GM12878 (cell line): ENCODE results near the gene RERE. TPM values are rescaled to one million over a fixed set of nuclear protein-coding genes. Genes with fewer than 3 reads are reported as not detected.

ENCODE experiments used
- ATAC-seq: fragments of 200-7000 bp; cut with Tn5 transposase; 3 replicates; pipeline ENCODE4 v1.9.1; 2020; ENCODE audit warnings: mild to moderate bottlenecking, moderate library complexity
- BruUV-seq: library from RNA; stranded (reverse); fragments of 400-500 nt; replicated peaks from 2 replicates; lab custom pipeline; 2021; lab: Mats Ljungman, UMichigan
- CTCF ChIA-PET: fragments of 300-600 bp; sonication (Branson Sonifier 250); formaldehyde crosslinking; extraction: SDS; loops from one replicate; lab custom pipeline; 2021; ENCODE audit warnings: inconsistent platforms; lab: Yijun Ruan, JAX
- POLR2A ChIA-PET: fragments of 350-600 bp; formaldehyde crosslinking; extraction: SDS; loops from one replicate; lab custom pipeline; 2021; ENCODE audit warnings: inconsistent platforms; lab: Charles Lee
- RAD21 ChIA-PET: fragments of 300-600 bp; sonication (Branson Sonifier 250); formaldehyde crosslinking; loops from one replicate; lab custom pipeline; 2023; ENCODE audit warnings: antibody characterized with exemption; ENCODE audit not compliant: unreplicated experiment; lab: Charles Lee
- SMC1A ChIA-PET: fragments of 300-600 bp; sonication (Branson Sonifier 250); formaldehyde crosslinking; loops from one replicate; lab custom pipeline; 2023; ENCODE audit not compliant: unreplicated experiment, uncharacterized antibody; lab: Charles Lee
- DNase-seq: peaks from one replicate; pipeline ENCODE4 v3.0.0-alpha.2; 2011; ENCODE audit warnings: low read depth, low spot score
- FAIRE-seq: peaks from 3 replicates; lab custom pipeline; 2011; peaks lifted over from hg19 to GRCh38; lab: Jason Lieb, UNC
- H2AFZ ChIP-seq: 2 replicates; pipeline ENCODE4 v1.6.0; 2011; ENCODE audit warnings: low read depth, low read length, control low read depth; ENCODE audit not compliant: control insufficient read depth
- H3K27ac ChIP-seq: 2 replicates; pipeline ENCODE4 v1.5.1; 2011; ENCODE audit warnings: control low read depth; ENCODE audit not compliant: control insufficient read depth, insufficient read depth
- H3K27me3 ChIP-seq, 2 experiments: replicated peaks in 1 of 2; 2 replicates each; pipeline versions ENCODE4 v1.6.0 to v1.6.1; 2011; ENCODE audit warnings: low read length in 1 of 2; ENCODE audit not compliant: control insufficient read depth in 2 of 2, insufficient read depth in 2 of 2
- H3K36me3 ChIP-seq, 2 experiments: 2 replicates each; pipeline ENCODE4 v1.5.1; 2011; ENCODE audit warnings: low read length in 1 of 2; ENCODE audit not compliant: control insufficient read depth in 2 of 2, insufficient read depth in 2 of 2
- H3K4me1 ChIP-seq: 2 replicates; pipeline ENCODE4 v1.6.1; 2011; ENCODE audit warnings: mild to moderate bottlenecking, low read length, moderate library complexity, mixed read lengths; ENCODE audit not compliant: control insufficient read depth, insufficient read depth
- H3K4me2 ChIP-seq: 2 replicates; pipeline ENCODE4 v1.6.0; 2011; ENCODE audit warnings: control low read depth; ENCODE audit not compliant: control insufficient read depth, insufficient read depth
- H3K4me3 ChIP-seq: fragments of 200-600 bp; sonication (generic); 2 replicates; pipeline ENCODE4 v1.5.1; 2016
- H3K79me2 ChIP-seq: 2 replicates; pipeline ENCODE4 v1.6.0; 2011; ENCODE audit warnings: low read length; ENCODE audit not compliant: control insufficient read depth, insufficient read depth
- H3K9ac ChIP-seq: 2 replicates; pipeline ENCODE4 v1.8.0; 2011; ENCODE audit warnings: low read length, control low read depth, mixed read lengths; ENCODE audit not compliant: control insufficient read depth, insufficient read depth
- H3K9me3 ChIP-seq: replicated peaks from 3 replicates; pipeline ENCODE4 v1.5.1; 2011; ENCODE audit warnings: mild to moderate bottlenecking, low read length; ENCODE audit not compliant: control insufficient read depth, insufficient read depth
- H4K20me1 ChIP-seq: 2 replicates; pipeline ENCODE4 v1.6.0; 2011; ENCODE audit not compliant: control insufficient read depth, insufficient read depth
- CBX5 ChIP-seq: sonication (generic); IDR thresholded peaks from 2 replicates; pipeline ENCODE4 v1.6.1; 2016; ENCODE audit warnings: low read depth, moderate library complexity, mild to moderate bottlenecking, inconsistent platforms
- ESRRA ChIP-seq: IDR thresholded peaks from 2 replicates; pipeline ENCODE4 v1.6.1; 2012; ENCODE audit warnings: mild to moderate bottlenecking, low read length, improper control_type of control experiment
- ETV6 ChIP-seq, 2 experiments: fragments of 450-650 bp in 1 of 2; IDR thresholded peaks in 1 of 2; conservative IDR thresholded peaks in 1 of 2; 2 replicates each; pipeline ENCODE4 v1.6.1; 2014; ENCODE audit warnings: antibody characterized with exemption in 1 of 2, borderline replicate concordance in 1 of 2, low read depth in 1 of 2, mild to moderate bottlenecking in 1 of 2, moderate library complexity in 1 of 2
- EZH2 ChIP-seq: IDR thresholded peaks from 2 replicates; pipeline ENCODE4 v1.6.1; 2012; ENCODE audit warnings: low read depth, mild to moderate bottlenecking, control low read depth, inconsistent platforms, low read length, borderline replicate concordance; ENCODE audit not compliant: control insufficient read depth
- JUND ChIP-seq: IDR thresholded peaks from 2 replicates; pipeline ENCODE4 v1.6.1; 2012; ENCODE audit warnings: low read depth, mild to moderate bottlenecking, low read length, improper control_type of control experiment, moderate library complexity
- NFXL1 ChIP-seq: fragments of 450-650 bp; IDR thresholded peaks from 2 replicates; pipeline ENCODE4 v1.6.1; 2017; ENCODE audit warnings: antibody characterized with exemption, mild to moderate bottlenecking, borderline replicate concordance
- SKIL ChIP-seq: fragments of 450-650 bp; IDR thresholded peaks from 2 replicates; pipeline ENCODE4 v1.6.1; 2017; ENCODE audit warnings: mild to moderate bottlenecking, low read depth, inconsistent platforms; ENCODE audit not compliant: poor library complexity, severe bottlenecking
- SRF ChIP-seq, 2 experiments: IDR thresholded peaks; 2 replicates each; pipeline ENCODE4 v1.6.1; 2011; ENCODE audit warnings: low read depth in 2 of 2, low read length in 2 of 2, mild to moderate bottlenecking in 1 of 2, moderate library complexity in 1 of 2
- TBL1XR1 ChIP-seq: IDR thresholded peaks from 2 replicates; pipeline ENCODE4 v1.6.1; 2012; ENCODE audit warnings: low read depth, low read length, improper control_type of control experiment
- ZSCAN29 ChIP-seq: fragments of 450-650 bp; IDR thresholded peaks from 2 replicates; pipeline ENCODE4 v1.6.1; 2017; ENCODE audit warnings: mild to moderate bottlenecking, moderate library complexity
- WGBS: methylation state at CpG from one replicate; pipeline ENCODE4 v1.1.6; 2016; ENCODE audit warnings: low lambda C conversion rate; ENCODE audit not compliant: insufficient replicate concordance, insufficient coverage; ENCODE audit errors: missing lambda C conversion rate; 5-methylcytosine and 5-hydroxymethylcytosine counted together
- in situ Hi-C: fragments of 300-500 bp; cut with MboI; formaldehyde crosslinking; loops from 9 replicates; pipeline ENCODE4 v1.14.3; 2018; ENCODE audit warnings: mixed read lengths
- intact Hi-C: fragments of 100-400 bp; cut with micrococcal nuclease; formaldehyde crosslinking; loops from one replicate; pipeline ENCODE4 v1.14.2; 2022; ENCODE audit not compliant: unreplicated experiment
- polyA plus RNA-seq, 11 experiments: library from polyadenylated mRNA; depleted of rRNA in 4 of 11; unstranded in 6 of 11; stranded (reverse) in 5 of 11; fragments of >200 nt; fragmentation: Nextera tagmentation in 4 of 11; fragmentation: Illumina TruSeq in 1 of 11; extraction: Ambion mirVana in 4 of 11; extraction: Trizol in 1 of 11; gene quantifications; 1 replicate in 1 of 11; 2 replicates in 10 of 11; pipeline versions ENCODE4 v1.2.1 to v1.2.3, GENCODE V29; 2011 to 2016; ENCODE audit warnings: inconsistent platforms in 2 of 11, missing spikeins in 2 of 11, low read depth in 1 of 11
- total RNA-seq, 4 experiments: library from RNA; depleted of rRNA in 3 of 4; stranded (reverse); fragments of >200 nt in 3 of 4; fragmentation: Illumina TruSeq in 1 of 4; extraction: Trizol in 1 of 4; gene quantifications; 2 replicates each; pipeline versions ENCODE4 v1.2.1 to v1.2.3, GENCODE V29; 2013 to 2021
- TF ChIP-seq, protein P1 (sequence below): fragments of 450-650 bp; IDR thresholded peaks from 2 replicates; pipeline ENCODE4 v1.6.1; 2016; ENCODE audit warnings: mild to moderate bottlenecking
- TF ChIP-seq, protein P2 (sequence below), 3 experiments: IDR thresholded peaks in 2 of 3; conservative IDR thresholded peaks in 1 of 3; 2 replicates each; pipeline ENCODE4 v1.5.1; 2011; ENCODE audit warnings: low read depth in 3 of 3, low read length in 3 of 3, mild to moderate bottlenecking in 3 of 3, control low read depth in 2 of 3, moderate library complexity in 2 of 3, inconsistent platforms in 1 of 3, mixed read lengths in 1 of 3; ENCODE audit not compliant: control insufficient read depth in 2 of 3, insufficient read depth in 1 of 3; ENCODE audit errors: extremely low read depth in 1 of 3

The RERE gene
- total and polyA plus RNA-seq, 10 of the 15 experiments (the other 5 are each of a cell fraction or from before 2014, with no cell fraction given): 5.2 to 60.5 (median 20.2) TPM

DNA sequence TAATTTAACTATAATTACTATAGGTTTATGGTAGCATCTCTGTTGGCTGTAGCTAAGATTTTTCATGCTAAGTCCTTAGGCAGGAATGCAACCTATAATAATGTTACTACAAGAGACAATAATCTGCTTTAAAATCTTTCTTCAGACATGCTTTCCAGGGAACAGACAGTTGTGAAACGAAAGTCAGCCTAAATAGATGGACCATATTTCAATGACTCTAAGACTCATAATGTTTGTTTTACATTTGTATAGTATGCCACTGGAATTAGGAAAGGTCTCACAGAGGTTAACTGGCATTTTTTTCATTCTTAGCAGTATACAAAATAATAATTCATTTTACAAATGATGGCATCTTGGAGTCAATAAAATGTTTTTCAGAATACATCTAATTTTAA lies 8.1 kb downstream of the RERE start:
- Histone ChIP-seq H2AFZ (no peak overlapping the region), H3K9ac (no peak overlapping the region), H3K79me2 (peaks cover 42% of the 10 kb centered on the region), H4K20me1 (no peaks in the 10 kb centered on the region), H3K36me3 (no peaks in the 10 kb centered on the region), H3K27me3 (no peaks in the 10 kb centered on the region), H3K9me3 (no peaks in the 10 kb centered on the region), H3K4me1 (no peaks in the 10 kb centered on the region), H3K4me2 (no peak overlapping the region), H3K27ac (no peak overlapping the region), H3K4me3 (no peak overlapping the region)
- ATAC-seq (no peak), FAIRE-seq (no peak), DNase-seq (no peak)
- CTCF ChIA-PET: interaction anchor here (1.0 kb wide), 1 partner anchor 10 kb away, joined by 3 read pairs; no protein-coding TSS in a partner anchor
- RAD21 ChIA-PET: no interaction called here
- TF ChIP-seq TBL1XR1 (no peak), NFXL1 (no peak), CBX5 (no peak), ZSCAN29 (no peak), SKIL (no peak), ETV6 (conservative IDR thresholded peaks at IDR 0.05 in 1 of 2, IDR thresholded peaks at IDR 0.05 in 1 of 2; ENCODE audit: borderline replicate concordance in 1 of 2, low read depth in 1 of 2) (no peak), JUND (no peak), ESRRA (no peak), EZH2 (no peak), SRF (IDR thresholded peaks at IDR 0.05; ENCODE audit: low read depth in 2 of 2, low read length in 2 of 2) (no peak)
- TF ChIP-seq, protein P1, sequence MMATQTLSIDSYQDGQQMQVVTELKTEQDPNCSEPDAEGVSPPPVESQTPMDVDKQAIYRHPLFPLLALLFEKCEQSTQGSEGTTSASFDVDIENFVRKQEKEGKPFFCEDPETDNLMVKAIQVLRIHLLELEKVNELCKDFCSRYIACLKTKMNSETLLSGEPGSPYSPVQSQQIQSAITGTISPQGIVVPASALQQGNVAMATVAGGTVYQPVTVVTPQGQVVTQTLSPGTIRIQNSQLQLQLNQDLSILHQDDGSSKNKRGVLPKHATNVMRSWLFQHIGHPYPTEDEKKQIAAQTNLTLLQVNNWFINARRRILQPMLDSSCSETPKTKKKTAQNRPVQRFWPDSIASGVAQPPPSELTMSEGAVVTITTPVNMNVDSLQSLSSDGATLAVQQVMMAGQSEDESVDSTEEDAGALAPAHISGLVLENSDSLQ: no peak
- TF ChIP-seq, protein P2, sequence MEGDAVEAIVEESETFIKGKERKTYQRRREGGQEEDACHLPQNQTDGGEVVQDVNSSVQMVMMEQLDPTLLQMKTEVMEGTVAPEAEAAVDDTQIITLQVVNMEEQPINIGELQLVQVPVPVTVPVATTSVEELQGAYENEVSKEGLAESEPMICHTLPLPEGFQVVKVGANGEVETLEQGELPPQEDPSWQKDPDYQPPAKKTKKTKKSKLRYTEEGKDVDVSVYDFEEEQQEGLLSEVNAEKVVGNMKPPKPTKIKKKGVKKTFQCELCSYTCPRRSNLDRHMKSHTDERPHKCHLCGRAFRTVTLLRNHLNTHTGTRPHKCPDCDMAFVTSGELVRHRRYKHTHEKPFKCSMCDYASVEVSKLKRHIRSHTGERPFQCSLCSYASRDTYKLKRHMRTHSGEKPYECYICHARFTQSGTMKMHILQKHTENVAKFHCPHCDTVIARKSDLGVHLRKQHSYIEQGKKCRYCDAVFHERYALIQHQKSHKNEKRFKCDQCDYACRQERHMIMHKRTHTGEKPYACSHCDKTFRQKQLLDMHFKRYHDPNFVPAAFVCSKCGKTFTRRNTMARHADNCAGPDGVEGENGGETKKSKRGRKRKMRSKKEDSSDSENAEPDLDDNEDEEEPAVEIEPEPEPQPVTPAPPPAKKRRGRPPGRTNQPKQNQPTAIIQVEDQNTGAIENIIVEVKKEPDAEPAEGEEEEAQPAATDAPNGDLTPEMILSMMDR (IDR thresholded peaks at IDR 0.05 in 2 of 3, conservative IDR thresholded peaks at IDR 0.05 in 1 of 3; ENCODE audit: control insufficient read depth in 2 of 3, extremely low read depth in 1 of 3, insufficient read depth in 1 of 3, low read depth in 3 of 3, low read length in 3 of 3): no peak
- in situ Hi-C loops (no loop called here), intact Hi-C loops (no loop called here)
- 100% methylated on average over 1 of the region's 1 CpG for WGBS
- SMC1A ChIA-PET: interaction anchor here (1.7 kb wide), 2 partner anchors 39 to 244 kb away, joined by 3 read pairs; no protein-coding TSS in a partner anchor
- BruUV-seq: no TSS peak
- POLR2A ChIA-PET: no interaction called here
